Spleen (tissue), 7 donors: ENCODE results near the gene HAUS7.

Experiments
- CTCF ChIP-seq, 11 experiments: fragments of 200-600 bp in 7 of 11; fragments of 450-650 bp in 4 of 11; sonication (generic) in 4 of 11; IDR thresholded peaks in 8 of 11; conservative IDR thresholded peaks in 3 of 11; 1 replicate in 7 of 11; 2 replicates in 4 of 11; pipeline versions ENCODE4 v1.4.0 to v1.8.0; 2016 to 2021; ENCODE audit warnings: antibody characterized with exemption in 11 of 11, inconsistent platforms in 4 of 11, mild to moderate bottlenecking in 1 of 11
- POLR2A ChIP-seq, 3 donors: fragments of 450-650 bp; IDR thresholded peaks; one replicate each; pipeline ENCODE4 v1.5.1; 2017; ENCODE audit warnings: antibody characterized with exemption in 3 of 3, mild to moderate bottlenecking in 1 of 3
- donor health status: DM: no; HTN: no; CAD: no; lungs with moderate emphysema.
- donor health status: DM: no; HTN: no; CAD: no.
- donor health status: DM: no; HTN: no; CAD: no.

- TF ChIP-seq CTCF (IDR thresholded peaks at IDR 0.05 in 8 of 11, conservative IDR thresholded peaks at IDR 0.05 in 3 of 11) (no peak), POLR2A (IDR thresholded peaks at IDR 0.05) (no peak)
Measured at GRCh38 chrX:153420851-153421599, 49.4 kb downstream of the HAUS7 start.
